ENCODE measurements around the gene SEMA6D. TPM values are rescaled to one million over a fixed set of nuclear protein-coding genes. Genes with fewer than 3 reads are reported as not detected.

Gene SEMA6D
- total RNA-seq, 1 experiment from 2014 or later = 15.8 TPM

GRCh38 chr15:47689660-47690059, 27.6 kb upstream of the SEMA6D start:
- no peak overlapping the region for H4K5ac ChIP-seq (ENCODE audit: insufficient read length, low read depth, low read length)
- no peak overlapping the region for H3K14ac ChIP-seq (ENCODE audit: insufficient read depth, low read length)
- no peaks in the 10 kb centered on the region for H3K4me1 Mint-ChIP-seq
- no peak overlapping the region for H3K56ac ChIP-seq (ENCODE audit: insufficient read length, low read depth, low read length)
- H2BK120ac ChIP-seq (ENCODE audit: low read depth, low read length, poor library complexity, severe bottlenecking) = no peak overlapping the region
- no peaks in the 10 kb centered on the region for H3K4me1 ChIP-seq (ENCODE audit: insufficient read depth, low read length)
- H3K79me2 ChIP-seq (ENCODE audit: insufficient read depth, low read length) = no peaks in the 10 kb centered on the region
- no peak overlapping the region for H2BK12ac ChIP-seq (ENCODE audit: insufficient read length, low read depth, low read length)
- no peak overlapping the region for H4K91ac ChIP-seq (ENCODE audit: insufficient read length, low read depth, low read length)
- no peaks in the 10 kb centered on the region for H3K9me3 ChIP-seq (ENCODE audit: control insufficient read depth, low read depth, low read length)
- no peaks in the 10 kb centered on the region for H3K23me2 ChIP-seq (ENCODE audit: insufficient read length, low read depth, low read length, poor library complexity, severe bottlenecking)
- H3K9ac ChIP-seq (ENCODE audit: extremely low read depth, insufficient read length, low read length) = no peak overlapping the region
- no peak overlapping the region for H4K8ac ChIP-seq (replicated peaks; ENCODE audit: insufficient read length, low read depth, low read length)
- no peak for DNase-seq
- H3K27ac ChIP-seq (ENCODE audit: insufficient read length, low read depth, low read length) = no peak overlapping the region
- no peaks in the 10 kb centered on the region; the same call in 1 of the 2 replicates for H3K27me3 Mint-ChIP-seq (ENCODE audit: low read depth)
- H4K20me1 ChIP-seq (ENCODE audit: control insufficient read depth, insufficient read depth, insufficient read length) = no peaks in the 10 kb centered on the region
- peak overlapping the region; percentile 14 for H2AFZ ChIP-seq (ENCODE audit: low read length)
- H3K27me3 ChIP-seq (ENCODE audit: insufficient read depth, low read length) = no peaks in the 10 kb centered on the region
- H3K9me3 Mint-ChIP-seq = no peaks in the 10 kb centered on the region
- no peak overlapping the region for H3K4me2 ChIP-seq (ENCODE audit: insufficient read depth, insufficient read length, low read length)
- no peak overlapping the region for H3K23ac ChIP-seq (ENCODE audit: insufficient read length, low read depth, low read length)
- no peak overlapping the region for H3K27ac Mint-ChIP-seq
- no peak overlapping the region for H2BK20ac ChIP-seq (ENCODE audit: low read depth, low read length, poor library complexity, severe bottlenecking)
- no peak overlapping the region for H2AK5ac ChIP-seq (ENCODE audit: insufficient read length, low read length)
- H3T11ph ChIP-seq (ENCODE audit: low read length) = no peak overlapping the region
- H3K79me1 ChIP-seq (ENCODE audit: insufficient read depth, low read depth, low read length, poor library complexity, severe bottlenecking) = no peaks in the 10 kb centered on the region
- no peak overlapping the region for H2BK15ac ChIP-seq (ENCODE audit: low read depth, low read length)
- H3K18ac ChIP-seq (ENCODE audit: insufficient read length, low read depth, low read length) = no peak overlapping the region
- H3K36me3 Mint-ChIP-seq (ENCODE audit: insufficient read depth in 1 of 3, low read depth in 3 of 3) = no peaks in the 10 kb centered on the region; a peak in 1 of 7 replicates
- H2BK5ac ChIP-seq (ENCODE audit: insufficient read length, low read length) = no peak overlapping the region
- H3K4ac ChIP-seq (ENCODE audit: low read depth, low read length) = no peak overlapping the region
- H3K4me3 Mint-ChIP-seq = no peak overlapping the region
- TF ChIP-seq CTCF (conservative IDR thresholded peaks at IDR 0.05) = no peak
- no CpG with 5 or more reads among the region's 4 CpGs for WGBS (ENCODE audit: extremely low coverage, insufficient read length, low lambda C conversion rate)

Measured in H9 (cell line).